Esophagus squamous epithelium (tissue), 4 donors: Measurements from ENCODE around the gene NCBP3.

Experiments used
- CTCF ChIP-seq, 6 experiments: fragments of 450-650 bp in 4 of 6; fragments of 200-600 bp in 2 of 6; sonication (generic) in 2 of 6; IDR thresholded peaks; one replicate each; pipeline ENCODE4 v1.5.1; 2016 to 2019; ENCODE audit warnings: antibody characterized with exemption in 6 of 6, mild to moderate bottlenecking in 4 of 6, moderate library complexity in 4 of 6
- POLR2A ChIP-seq, 4 donors: fragments of 450-650 bp; IDR thresholded peaks; one replicate each; pipeline ENCODE4 v1.6.1; 2017; ENCODE audit warnings: antibody characterized with exemption in 4 of 4, mild to moderate bottlenecking in 4 of 4, moderate library complexity in 3 of 4

- TF ChIP-seq CTCF (IDR thresholded peaks at IDR 0.05) (no peak), POLR2A (IDR thresholded peaks at IDR 0.05) (no peak)
These were observed 24.9 kb downstream of the NCBP3 start for GRCh38 chr17:3821101-3821500.
